NCI-H774 (cell line): ENCODE results near the gene TNPO3.

ENCODE experiments used
- DNase-seq: peaks from one replicate; lab custom pipeline; 2025; lab: John Stamatoyannopoulos, UW

TNPO3 gene

DNA sequence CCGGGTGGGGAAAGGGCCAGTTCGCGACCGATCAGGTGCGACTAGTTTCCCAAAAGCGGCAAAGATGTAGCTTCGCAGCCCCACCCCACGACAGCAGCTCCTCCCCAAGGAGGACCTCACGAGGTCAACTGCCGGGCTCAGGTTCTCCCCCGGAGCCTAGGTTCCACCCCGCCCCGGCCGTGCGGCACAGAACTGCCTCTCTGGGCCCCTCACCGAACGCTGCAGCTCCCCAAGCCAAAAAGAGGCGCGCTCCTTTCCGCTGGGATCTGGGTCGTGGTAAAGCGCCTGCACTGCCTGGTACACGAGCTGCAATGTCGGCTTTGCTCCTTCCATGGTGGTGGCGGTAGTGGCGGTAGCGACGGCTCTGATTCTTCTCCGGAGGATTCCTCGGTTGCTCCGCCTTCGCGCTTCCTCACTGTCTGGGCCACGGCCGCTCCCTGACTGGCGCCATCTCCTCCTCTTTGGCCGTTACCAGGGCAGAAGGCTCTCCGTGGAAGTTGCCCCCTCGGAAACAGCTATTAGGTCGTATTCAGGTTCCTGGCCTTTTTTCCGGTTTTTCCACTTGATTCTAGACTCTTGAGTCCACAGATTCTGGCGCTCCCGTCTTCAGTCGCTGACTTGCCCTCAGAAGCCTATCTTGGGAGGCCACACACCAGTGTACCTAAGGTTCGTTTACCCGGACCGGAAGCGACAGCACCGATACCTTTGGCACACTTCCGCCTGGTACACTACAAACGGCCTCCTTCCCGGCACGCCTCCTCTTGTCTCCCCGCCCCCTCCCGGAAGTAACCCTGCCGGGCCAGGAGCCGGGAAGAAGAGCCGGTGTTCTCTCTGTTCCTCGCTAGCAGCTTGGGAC, at the start of gene TNPO3:
TNPO3 (minus strand) TSS at position 674 of the 856 bp plus-strand sequence; CDS start at position 333, 341 bp downstream.
- DNase-seq, result peak; percentile 91

DNA sequence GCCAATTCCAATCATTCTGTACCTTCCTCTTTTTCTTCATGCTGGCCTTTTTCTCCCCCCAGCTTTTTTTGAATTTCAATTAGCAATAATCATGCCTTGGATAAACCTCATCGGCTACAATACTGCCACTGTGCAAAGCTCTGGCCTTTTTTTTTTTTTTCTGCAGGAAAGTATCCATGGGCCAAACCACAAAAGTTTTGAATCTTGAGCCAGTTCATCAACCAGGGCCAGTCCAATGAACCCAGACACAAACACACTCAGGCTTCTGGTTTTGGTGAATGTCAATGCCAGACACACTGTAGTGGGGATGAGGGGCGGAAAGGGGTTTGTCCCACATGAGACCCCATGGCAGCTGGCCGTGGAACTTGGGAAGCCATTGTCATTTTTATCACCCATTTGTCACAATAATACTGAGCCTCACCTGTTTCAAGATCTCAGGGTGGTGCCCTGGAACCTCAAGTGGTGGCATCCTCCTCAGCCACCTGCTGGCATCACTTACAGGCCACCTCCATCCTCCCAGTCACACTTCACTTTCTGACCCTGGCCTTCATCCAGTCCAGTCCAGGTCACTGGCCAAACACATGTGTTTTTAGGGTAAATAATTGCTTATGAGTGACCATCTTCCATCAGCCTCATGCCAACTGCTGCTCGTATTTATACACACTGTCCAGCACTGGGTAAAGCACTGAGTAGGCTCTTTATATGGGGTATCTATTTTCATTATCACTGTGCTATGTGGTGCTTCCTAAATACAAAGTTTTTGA, 48.8 kb upstream of the TNPO3 start:
- no peak for DNase-seq

DNA sequence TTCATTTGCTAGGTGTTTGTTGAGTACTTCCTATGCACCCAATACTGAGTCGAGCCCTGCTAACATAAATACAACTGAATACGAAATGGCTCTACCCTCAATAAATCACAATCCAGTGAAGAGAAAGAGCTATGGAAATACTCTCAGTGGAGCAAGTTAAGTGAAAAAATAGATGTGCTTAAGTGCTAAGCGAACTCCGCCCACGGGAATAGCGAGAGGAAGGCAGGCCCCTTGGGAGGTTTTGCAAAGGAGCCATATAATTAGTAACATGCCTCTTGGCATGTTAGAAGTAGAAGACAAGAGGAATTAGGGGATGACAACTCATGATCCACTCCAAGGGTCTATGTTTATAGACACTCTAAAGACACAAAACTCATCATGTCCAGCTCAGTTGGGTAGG, 46.8 kb upstream of the TNPO3 start:
- DNase-seq, result no peak

DNA sequence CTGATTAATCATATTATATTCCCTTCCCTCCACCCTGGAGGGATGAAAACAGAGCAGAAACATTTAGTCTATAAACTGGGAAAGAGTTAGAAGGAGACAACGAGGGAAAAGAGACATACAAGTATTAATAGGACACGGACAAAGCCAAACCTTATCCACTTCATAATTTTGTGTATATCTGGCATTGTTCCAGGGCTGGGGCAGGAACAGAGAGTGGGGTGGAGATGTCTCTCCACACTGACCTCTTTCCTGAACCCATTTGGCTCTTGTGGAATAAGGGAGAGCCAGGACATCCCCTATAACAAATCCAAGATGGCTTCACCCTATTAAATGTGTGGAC, 45.9 kb upstream of the TNPO3 start:
- no peak for DNase-seq

DNA sequence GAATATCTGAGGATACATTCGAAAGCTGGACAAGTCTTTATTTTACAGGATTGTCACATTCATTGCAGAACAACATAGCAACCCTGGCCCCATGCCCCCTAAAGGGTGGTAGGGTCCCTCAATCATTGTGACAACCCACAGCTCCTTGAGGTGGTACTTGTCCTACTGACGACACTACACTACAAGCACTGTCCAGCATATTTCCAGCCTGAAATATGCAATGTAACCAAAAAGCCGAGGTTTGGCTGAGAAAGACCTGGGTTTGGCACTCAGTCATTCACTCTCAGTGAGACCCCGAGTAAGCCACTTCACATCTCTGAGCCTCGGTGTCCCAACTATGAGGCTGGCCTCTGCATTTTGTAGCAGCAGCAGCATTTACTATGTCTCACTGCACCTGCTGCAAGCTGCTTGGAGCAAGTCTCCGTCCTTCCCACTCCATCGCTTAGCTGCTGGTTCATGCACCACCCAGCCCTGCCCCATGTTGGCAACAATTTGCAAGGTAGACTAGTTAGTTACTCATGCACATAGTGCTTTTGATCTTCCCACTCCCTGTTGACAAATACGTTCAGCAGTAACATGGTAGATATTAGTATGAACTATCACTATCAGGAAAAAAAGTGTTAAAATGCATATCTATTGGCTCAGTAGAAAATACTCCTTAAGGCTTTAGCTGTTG, 43.6 kb upstream of the TNPO3 start:
- DNase-seq, result no peak

DNA sequence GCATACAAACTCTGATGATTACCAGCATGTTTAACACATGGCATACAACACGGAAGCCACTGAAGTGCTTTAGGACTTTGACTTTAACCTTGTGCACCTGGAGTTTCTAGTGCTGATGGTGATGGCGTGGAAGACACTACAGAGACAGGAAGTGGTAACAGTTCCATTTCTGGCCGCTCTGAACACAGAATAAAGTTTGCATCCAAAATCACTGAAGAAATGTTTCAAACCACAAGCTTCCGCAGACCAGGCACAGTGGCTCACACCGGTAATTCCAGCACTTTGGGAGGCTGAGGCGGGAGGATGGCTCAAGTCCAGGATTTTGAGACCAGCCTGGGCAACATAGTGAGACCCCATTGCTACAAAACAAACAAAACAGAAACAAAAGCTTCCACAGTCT, 40.3 kb upstream of the TNPO3 start:
- no peak for DNase-seq

DNA sequence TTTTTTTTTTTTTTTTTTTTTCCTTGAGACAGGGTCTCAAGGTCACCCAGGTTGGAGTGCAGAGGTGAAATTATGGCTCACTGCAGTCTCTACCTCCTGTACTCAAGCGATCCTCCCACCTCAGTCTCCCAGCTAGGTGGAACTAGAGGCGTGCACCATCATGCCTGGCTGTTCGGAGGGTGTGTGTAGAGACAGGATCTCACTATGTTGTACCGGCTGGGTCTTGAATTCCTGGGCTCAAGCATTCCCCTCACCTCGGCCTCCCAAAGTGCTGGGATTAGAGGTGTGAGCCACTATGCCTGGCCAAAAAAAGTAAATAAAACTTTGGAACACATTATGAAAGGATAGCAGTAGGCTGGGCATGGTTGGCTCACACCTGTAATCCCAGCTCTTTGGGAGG, 39.6 kb upstream of the TNPO3 start:
- DNase-seq, result no peak

DNA sequence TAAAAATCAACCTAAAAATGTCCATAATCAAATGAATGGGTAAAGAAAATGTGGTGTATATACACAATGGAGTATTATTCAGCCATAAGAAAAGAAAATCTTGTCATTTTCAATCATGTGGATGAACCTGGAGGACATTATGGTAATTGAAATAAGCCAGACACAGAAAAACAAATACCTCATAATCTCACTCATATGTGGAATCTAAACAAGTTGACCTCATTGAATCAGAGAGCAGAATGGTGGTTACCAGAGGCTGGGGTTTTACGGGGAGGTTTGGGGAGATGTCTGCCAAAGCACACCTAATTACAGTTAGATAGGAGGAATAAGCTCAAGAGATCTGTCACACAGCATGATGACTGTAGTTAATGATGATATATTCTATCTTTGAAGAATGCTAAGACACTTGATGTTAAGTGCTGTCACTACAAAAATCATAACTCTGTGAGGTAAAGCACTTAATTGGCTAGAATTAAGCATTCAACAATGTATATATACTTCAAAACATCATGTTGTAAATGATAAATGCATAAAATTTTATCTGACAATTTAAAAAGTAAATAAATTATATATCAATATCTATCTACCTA, 39.1 kb upstream of the TNPO3 start:
- DNase-seq, result no peak

DNA sequence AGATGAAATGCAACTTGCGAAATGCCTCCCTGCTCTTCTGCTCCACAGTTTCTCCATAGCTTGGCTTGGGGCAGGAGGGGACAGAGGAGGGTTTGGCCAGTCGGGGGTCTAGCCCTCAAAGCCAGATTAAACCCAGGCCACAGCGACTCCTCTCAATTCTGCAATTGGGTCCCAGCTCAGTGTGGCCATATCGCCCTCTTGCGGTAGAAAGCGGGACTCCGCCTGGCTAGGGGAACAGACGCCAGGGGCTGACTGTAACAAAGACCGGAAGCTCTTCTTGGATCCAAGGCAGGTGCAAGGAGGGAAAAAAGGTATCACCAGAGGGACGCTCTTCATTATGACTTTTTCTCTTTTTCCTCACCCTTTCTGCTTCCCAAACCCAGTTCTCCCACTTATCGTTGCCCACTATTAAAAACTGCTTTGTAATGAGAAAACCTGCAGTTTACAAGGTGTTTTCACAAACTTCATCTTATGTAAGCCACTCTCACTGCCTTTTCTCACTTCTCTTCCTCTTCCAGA, 36.6 kb upstream of the TNPO3 start:
- peak; percentile 70 for DNase-seq

DNA sequence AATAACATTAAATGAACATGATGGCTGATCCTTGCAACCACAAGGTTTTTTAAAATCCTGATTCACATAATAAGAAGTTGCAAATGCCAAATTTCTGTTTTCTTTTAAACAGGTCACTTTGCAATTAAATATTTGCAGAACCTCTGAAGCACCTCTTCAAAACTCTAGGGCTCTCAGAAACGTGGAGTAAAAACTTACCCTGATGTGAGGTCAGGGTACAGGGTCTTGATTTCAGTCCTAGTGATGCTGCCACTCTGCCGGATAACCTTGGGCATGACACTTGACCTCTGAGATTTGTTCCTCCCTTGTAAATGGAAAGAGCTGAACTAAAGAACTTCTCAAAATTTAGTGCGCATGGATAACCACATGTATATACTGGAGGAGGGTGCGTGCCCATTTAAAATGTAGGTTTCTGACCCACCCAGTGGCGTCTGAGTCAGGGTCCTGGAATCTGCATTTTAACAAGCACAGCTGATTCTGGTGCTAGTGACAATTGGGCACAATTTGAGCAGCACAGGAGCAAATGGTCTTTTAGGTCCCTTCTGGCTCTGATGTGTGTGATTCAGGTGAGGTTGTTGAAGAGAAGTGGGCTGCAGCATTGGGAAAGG, 35.5 kb upstream of the TNPO3 start:
- no peak for DNase-seq

DNA sequence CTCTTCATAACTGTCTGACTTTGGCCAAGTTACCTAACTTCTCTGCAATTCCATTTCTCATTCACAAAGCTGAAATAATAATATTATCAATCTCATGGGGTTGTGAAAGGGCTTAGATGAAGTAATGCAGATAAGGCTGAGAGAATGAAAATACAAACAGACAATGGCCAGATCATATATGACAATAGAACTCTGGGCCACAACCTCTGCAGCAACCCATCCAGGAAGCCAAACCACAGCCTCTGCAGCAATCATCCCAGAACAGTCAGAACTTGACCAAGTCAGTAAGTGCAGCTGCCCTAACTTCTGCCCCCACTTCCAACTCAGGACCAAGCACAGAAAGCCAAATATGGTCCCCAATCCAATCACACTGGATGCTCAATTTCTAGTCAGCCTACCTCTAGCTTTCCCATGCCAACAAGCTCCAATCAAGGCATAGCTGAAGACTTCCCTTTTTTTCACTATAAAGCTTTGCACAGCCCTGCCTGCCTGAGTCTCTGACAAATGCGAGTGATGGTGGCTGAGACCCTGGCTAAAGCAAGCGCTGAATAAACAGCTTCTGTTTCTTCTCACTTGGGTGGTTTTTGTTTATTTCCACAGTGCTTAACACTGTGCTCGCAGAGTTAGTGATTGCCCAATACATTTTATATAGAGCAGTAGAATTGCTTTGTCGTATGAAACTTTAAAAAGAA, 34.8 kb upstream of the TNPO3 start:
- no peak for DNase-seq

DNA sequence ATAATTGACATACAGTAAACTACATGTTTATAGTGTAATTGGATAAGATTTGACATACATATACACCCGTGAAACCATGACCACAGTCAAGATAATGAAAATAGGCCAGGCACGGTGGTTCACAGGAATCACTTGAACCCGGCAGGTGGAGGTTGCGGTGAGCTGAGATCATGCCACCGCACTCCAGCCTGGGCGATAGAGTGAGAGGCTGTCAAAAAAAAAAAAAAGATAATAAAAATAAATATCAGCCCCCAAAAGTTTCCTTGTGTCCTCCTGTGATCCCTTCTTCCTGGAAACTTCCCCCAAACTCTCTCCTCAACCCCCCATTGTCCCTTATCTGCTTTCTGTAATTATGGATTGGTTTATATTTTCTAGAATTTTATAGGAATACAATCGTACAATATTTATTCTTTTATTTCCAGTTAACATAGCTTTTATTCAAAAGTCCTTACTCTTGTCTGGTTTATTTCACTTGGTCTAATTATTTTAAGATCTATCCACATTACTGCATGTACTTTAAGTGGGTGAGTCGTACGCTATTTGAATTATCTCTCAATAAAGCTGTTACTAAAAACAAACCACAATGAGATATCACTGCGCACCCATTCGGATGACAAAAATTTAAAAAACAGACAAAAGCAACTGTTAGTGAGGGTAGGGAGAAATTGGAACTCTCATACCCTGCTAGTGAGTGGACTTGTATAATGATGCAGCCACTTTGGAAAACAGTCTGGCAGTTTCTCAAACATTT, 30.1 kb upstream of the TNPO3 start:
- no peak for DNase-seq

DNA sequence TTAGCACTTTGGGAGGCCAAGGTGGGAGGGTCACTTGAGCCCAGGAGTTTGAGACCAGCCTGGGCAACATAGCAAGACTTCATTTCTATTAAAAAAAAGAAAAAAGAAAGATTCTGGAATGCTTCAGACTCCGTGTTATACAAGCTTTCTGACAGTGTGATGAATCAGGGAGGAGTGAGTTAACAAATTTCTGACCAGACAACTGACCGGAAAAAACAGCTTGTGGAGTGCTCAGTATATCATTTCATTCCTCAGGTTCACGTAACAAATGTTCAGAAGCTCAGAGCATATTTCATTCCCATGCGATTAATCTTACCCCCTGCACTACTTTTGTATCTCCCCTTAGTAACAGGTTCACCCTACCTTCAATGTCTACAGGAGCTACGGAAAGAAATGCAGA, 28.6 kb upstream of the TNPO3 start:
- no peak for DNase-seq

DNA sequence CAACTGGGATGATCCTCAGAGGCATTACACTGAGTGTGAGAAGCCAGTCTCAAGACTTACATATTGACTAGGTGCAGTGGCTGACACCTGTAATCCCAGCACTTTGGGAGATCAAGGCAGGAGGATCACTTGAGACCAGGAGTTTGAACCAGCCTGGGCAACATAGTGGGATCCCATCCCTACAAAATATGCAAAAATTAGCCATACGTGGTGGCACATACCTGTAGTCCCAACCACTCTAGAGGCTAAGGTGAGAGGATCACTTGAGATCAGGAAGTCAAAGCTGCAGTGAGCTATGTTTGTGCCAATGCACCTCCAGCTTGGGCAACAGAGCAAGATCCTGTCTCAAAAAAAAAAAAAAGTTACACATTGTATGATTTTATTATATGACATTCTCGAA, 23.5 kb upstream of the TNPO3 start:
- DNase-seq, result no peak

DNA sequence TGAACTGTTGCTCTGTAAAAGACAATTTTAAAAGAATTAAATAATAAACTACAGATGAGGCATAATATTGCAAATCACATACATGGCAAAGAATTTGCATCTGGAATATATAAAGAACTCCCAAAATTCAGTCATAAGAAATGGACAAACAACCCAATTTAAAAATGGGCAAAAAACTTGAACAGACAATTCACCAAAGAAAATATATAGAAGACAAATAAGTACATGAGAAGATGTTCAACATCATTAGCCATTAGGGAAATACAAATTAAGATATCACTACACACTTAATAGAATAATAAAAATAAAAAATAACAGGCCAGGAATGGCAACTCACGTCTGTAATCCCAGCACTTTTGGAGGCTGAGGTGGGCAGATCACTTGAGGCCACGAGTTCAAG, 22.0 kb upstream of the TNPO3 start:
- DNase-seq, result no peak

DNA sequence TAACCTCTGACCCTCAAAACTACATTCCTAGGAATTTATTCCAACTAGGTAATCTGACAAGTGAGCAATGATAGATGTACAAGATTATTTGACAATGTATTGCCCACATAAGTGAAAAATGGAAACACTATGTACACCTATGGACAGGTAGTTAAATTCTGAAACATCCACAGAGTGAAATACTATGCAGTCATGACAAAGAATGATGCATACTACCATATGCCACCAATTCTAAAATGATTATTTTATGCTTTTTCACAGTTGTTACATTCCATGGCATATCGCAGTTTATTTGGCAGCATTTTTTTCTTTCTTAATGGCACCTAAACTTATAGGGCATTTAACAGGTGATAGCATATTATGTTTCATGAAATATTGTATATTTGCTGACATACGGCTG, 20.1 kb upstream of the TNPO3 start:
- no peak for DNase-seq

DNA sequence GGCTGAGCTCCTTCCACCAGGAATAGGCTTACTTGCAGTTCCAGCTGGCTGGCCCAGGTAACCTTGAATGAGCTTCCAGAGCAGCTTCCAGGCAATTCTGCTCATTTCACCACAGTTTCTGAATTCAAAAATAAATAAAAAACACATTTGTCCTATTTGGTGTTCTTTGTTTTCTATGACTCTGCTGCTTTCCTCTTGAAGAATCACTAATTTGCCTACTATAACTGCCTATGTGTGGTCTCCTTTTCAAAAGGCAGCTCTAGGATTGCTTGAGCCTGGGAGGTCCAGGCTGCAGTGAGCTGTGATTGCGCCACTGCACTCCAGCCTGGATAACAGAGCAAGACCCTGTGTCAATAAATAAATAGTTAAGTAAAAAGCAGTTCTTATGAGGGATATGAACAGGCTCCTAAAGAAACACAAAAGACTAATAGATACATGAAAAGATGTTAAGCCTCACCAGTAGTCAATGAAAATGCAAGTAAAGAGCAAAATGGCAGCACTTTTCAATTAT, 19.5 kb upstream of the TNPO3 start:
- DNase-seq, result no peak

DNA sequence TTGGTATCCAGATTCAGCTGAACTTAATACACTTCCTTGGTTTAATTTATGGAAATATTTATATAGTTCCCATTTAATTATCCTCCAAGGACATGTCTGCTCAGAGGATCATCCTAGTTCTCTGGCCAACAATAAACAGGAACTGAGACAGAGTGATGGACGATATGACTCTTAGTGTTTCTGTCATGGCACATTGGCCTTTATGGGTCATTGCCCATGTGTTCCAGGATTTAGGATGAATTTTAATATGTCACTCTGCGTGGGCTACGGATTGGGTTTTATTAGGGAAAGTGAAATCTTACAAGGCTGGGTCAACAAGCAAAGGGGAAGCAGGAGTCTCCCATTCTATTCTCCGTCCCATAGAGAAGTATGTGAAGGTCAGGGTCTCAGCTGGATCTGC, 18.8 kb upstream of the TNPO3 start:
- DNase-seq, result no peak

DNA sequence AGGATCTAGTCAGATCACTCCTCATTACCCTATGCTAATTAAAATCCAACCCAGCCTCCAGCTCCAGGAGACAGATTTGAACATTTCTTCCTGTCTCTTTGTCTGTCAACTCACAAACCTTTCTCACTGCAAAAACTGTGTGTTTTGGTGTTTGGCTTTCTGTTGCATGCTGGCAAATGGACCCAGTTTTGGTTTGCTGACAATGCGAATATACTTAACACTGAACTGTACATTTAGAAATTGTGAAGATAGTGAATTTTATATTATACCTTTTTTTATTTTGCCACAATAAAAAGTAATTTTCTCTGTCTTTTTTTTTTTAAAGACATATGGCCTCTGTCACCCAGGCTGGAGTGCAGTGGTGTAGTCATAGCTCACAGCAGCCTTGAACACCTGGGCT, 18.3 kb upstream of the TNPO3 start:
- DNase-seq, result no peak

DNA sequence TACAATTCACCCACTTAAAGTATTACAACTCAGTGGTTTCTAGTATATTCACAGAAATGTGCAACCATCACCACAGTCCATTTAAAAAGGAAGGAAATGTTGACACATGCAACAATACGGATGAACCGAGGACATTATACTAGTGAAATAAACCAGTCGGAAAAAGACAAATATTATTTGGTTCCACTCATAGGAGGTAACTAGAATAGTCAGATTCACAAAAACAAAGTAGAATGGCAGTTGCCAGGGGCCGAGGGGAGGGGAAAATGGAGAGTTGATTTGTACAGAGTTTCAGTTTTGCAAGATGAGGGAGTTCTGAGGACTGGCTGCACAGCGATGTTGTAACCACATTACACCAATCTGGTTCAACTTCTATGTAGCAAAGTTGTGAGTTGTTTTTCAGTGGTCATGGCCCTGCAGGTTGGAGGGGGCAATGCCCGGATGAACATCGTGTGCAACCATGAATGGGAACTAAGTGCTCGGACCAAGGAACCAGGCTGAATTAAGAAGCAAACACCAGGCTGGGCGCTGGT, 17.6 kb upstream of the TNPO3 start:
- no peak for DNase-seq
